Measurements from ENCODE around the gene NUBP2.

NUBP2 gene

GRCh38 chr16:1782408-1783264 lies at the start of gene NUBP2, which contains the start of gene SPSB3:
TSS of gene NUBP2 (plus strand) at chr16:1782960. CDS start at chr16:1783021, 61 bp downstream.
TSS of gene SPSB3 (minus strand) at chr16:1782571. CDS start at chr16:1781483, 1,088 bp downstream.
- DNase-seq (ENCODE audit: low read depth), result peak; percentile 100

- no peak for DNase-seq (ENCODE audit: low read depth)
These were observed 48.6 kb upstream of the NUBP2 start for GRCh38 chr16:1734123-1734522.

GRCh38 chr16:1734816-1735215 lies 47.9 kb upstream of the NUBP2 start:
- DNase-seq (ENCODE audit: low read depth), result no peak

GRCh38 chr16:1740234-1740633 lies 42.5 kb upstream of the NUBP2 start:
- DNase-seq (ENCODE audit: low read depth), result no peak

- DNase-seq (ENCODE audit: low read depth), result no peak
These were observed 41.8 kb upstream of the NUBP2 start for GRCh38 chr16:1740781-1741490.

GRCh38 chr16:1741553-1742165 lies 41.1 kb upstream of the NUBP2 start:
- DNase-seq (ENCODE audit: low read depth), result no peak

GRCh38 chr16:1743376-1744337 lies 39.1 kb upstream of the NUBP2 start:
- DNase-seq (ENCODE audit: low read depth), result no peak

- no peak for DNase-seq (ENCODE audit: low read depth)
These were observed 38.4 kb upstream of the NUBP2 start for GRCh38 chr16:1744338-1744840.

GRCh38 chr16:1745181-1745899 lies 37.4 kb upstream of the NUBP2 start:
- DNase-seq (ENCODE audit: low read depth), result peak; percentile 35

- DNase-seq (ENCODE audit: low read depth), result no peak
These were observed 36.7 kb upstream of the NUBP2 start for GRCh38 chr16:1745900-1746692.

GRCh38 chr16:1746693-1747195 lies 36.0 kb upstream of the NUBP2 start:
- no peak for DNase-seq (ENCODE audit: low read depth)

- DNase-seq (ENCODE audit: low read depth), result no peak
These were observed 34.8 kb upstream of the NUBP2 start for GRCh38 chr16:1747934-1748333.

GRCh38 chr16:1749152-1750117 lies 33.3 kb upstream of the NUBP2 start:
- no peak for DNase-seq (ENCODE audit: low read depth)

- no peak for DNase-seq (ENCODE audit: low read depth)
These were observed 30.8 kb upstream of the NUBP2 start for GRCh38 chr16:1751946-1752345.

GRCh38 chr16:1752853-1753252 lies 29.9 kb upstream of the NUBP2 start:
- DNase-seq (ENCODE audit: low read depth), result no peak

- no peak for DNase-seq (ENCODE audit: low read depth)
These were observed 28.6 kb upstream of the NUBP2 start for GRCh38 chr16:1754204-1754603.

GRCh38 chr16:1757714-1758461 lies 24.9 kb upstream of the NUBP2 start:
- no peak for DNase-seq (ENCODE audit: low read depth)

- no peak for DNase-seq (ENCODE audit: low read depth)
These were observed 23.8 kb upstream of the NUBP2 start for GRCh38 chr16:1758923-1759322.
